Measurements from ENCODE around the gene TBX4.

- TF ChIP-seq CTCF (conservative IDR thresholded peaks at IDR 0.05 in 1 of 2, IDR thresholded peaks at IDR 0.05 in 1 of 2; ENCODE audit: extremely low read depth in 1 of 2, insufficient read depth in 1 of 2, low read depth in 1 of 2, low read length in 2 of 2) (no peak), EZH2 (IDR thresholded peaks at IDR 0.05; ENCODE audit: borderline replicate concordance, low read length) (no peak)
These were observed 30.0 kb upstream of the TBX4 start for GRCh38 chr17:61422116-61422799.

All from mammary epithelial cell (primary cell).